Mesendoderm (in vitro differentiated cells): ENCODE measurements around the gene AJM1.

Experiments used
- DNase-seq: peaks from one replicate; pipeline ENCODE4 v3.0.0; 2013
- H2AK5ac ChIP-seq: 2 replicates; pipeline ENCODE4 v1.6.1; 2013; ENCODE audit warnings: low read length, inconsistent platforms
- H2BK120ac ChIP-seq: 2 replicates; pipeline ENCODE4 v1.6.1; 2013; ENCODE audit warnings: low read depth, mild to moderate bottlenecking, low read length, moderate library complexity, mixed read lengths
- H2BK15ac ChIP-seq: replicated peaks from 2 replicates; pipeline ENCODE4 v1.6.1; 2013; ENCODE audit warnings: low read depth, mild to moderate bottlenecking, moderate library complexity
- H2BK5ac ChIP-seq: 2 replicates; pipeline ENCODE4 v1.6.1; 2013; ENCODE audit warnings: low read length, inconsistent platforms
- H3K18ac ChIP-seq: 2 replicates; pipeline ENCODE4 v1.6.1; 2013; ENCODE audit warnings: mild to moderate bottlenecking, low read length, mixed read lengths
- H3K23ac ChIP-seq: one replicate; pipeline ENCODE4 v1.6.1; 2013; ENCODE audit warnings: low read length
- H3K27ac ChIP-seq: 2 replicates; pipeline ENCODE4 v1.5.1; 2013; ENCODE audit warnings: low read depth, mild to moderate bottlenecking, inconsistent platforms, low read length, moderate library complexity
- H3K27me3 ChIP-seq: 2 replicates; pipeline ENCODE4 v1.6.1; 2013; ENCODE audit warnings: low read length, control low read depth, mild to moderate bottlenecking, inconsistent platforms; ENCODE audit not compliant: insufficient read depth, poor library complexity
- H3K36me3 ChIP-seq: 2 replicates; pipeline ENCODE4 v1.6.1; 2013; ENCODE audit warnings: low read length, inconsistent platforms; ENCODE audit not compliant: control insufficient read depth, insufficient read depth
- H3K4ac ChIP-seq: one replicate; pipeline ENCODE4 v1.6.1; 2013; ENCODE audit warnings: low read depth, mild to moderate bottlenecking, low read length, moderate library complexity
- H3K4me1 ChIP-seq: 2 replicates; pipeline ENCODE4 v1.6.1; 2013; ENCODE audit warnings: low read depth, low read length, inconsistent platforms; ENCODE audit not compliant: control insufficient read depth
- H3K4me2 ChIP-seq: 2 replicates; pipeline ENCODE4 v1.6.1; 2013; ENCODE audit warnings: low read length
- H3K4me3 ChIP-seq: 2 replicates; pipeline ENCODE4 v1.5.1; 2013; ENCODE audit warnings: mild to moderate bottlenecking, low read length
- H3K56ac ChIP-seq: one replicate; pipeline ENCODE4 v1.6.1; 2013; ENCODE audit warnings: low read length
- H3K79me1 ChIP-seq: 2 replicates; pipeline ENCODE4 v1.6.1; 2013; ENCODE audit warnings: low read length, inconsistent platforms
- H3K79me2 ChIP-seq: 2 replicates; pipeline ENCODE4 v1.6.1; 2013; ENCODE audit warnings: mild to moderate bottlenecking, low read length; ENCODE audit not compliant: control insufficient read depth, insufficient read depth
- H3K9ac ChIP-seq: 2 replicates; pipeline ENCODE4 v1.6.1; 2013; ENCODE audit warnings: low read length, inconsistent platforms
- H4K5ac ChIP-seq: one replicate; pipeline ENCODE4 v1.6.1; 2013; ENCODE audit warnings: low read length
- H4K8ac ChIP-seq: one replicate; pipeline ENCODE4 v1.6.1; 2013; ENCODE audit warnings: low read depth, mild to moderate bottlenecking, control low read depth, low read length, moderate library complexity
- WGBS: extraction: QIAGEN DNeasy Blood & Tissue Kit; methylation state at CpG from one replicate; pipeline ENCODE4 v1.1.7; 2013; ENCODE audit warnings: low lambda C conversion rate, missing lambda C conversion rate; ENCODE audit not compliant: insufficient coverage; ENCODE audit errors: extremely low coverage; 5-methylcytosine and 5-hydroxymethylcytosine counted together

AJM1 gene

GRCh38 chr9:136849960-136850865 is 7.9 kb downstream of the AJM1 start:
- H3K27me3 ChIP-seq: no peaks in the 10 kb centered on the region
- H3K9ac ChIP-seq: peak overlapping the region; percentile 73
- no peak overlapping the region for H3K23ac ChIP-seq
- H3K4me3 ChIP-seq: peak overlapping the region; percentile 17
- no peak overlapping the region for H4K8ac ChIP-seq
- H3K36me3 ChIP-seq: no peaks in the 10 kb centered on the region
- H3K79me2 ChIP-seq: no peaks in the 10 kb centered on the region
- no CpG with 5 or more reads among the region's 43 CpGs for WGBS
- no peak overlapping the region for H3K18ac ChIP-seq
- no peaks in the 10 kb centered on the region for H3K4me1 ChIP-seq
- no peak overlapping the region for H2BK5ac ChIP-seq
- H3K79me1 ChIP-seq: no peaks in the 10 kb centered on the region
- DNase-seq: no peak
- H2AK5ac ChIP-seq: no peak overlapping the region
- peak overlapping the region; percentile 81 for H3K56ac ChIP-seq
- no peak overlapping the region for H3K27ac ChIP-seq
- no peak overlapping the region for H3K4ac ChIP-seq
- H3K4me2 ChIP-seq: peak overlapping the region; percentile 68
- no peak overlapping the region for H2BK15ac ChIP-seq
- no peak overlapping the region for H4K5ac ChIP-seq
- H2BK120ac ChIP-seq: no peak overlapping the region

GRCh38 chr9:136850866-136851775 is 8.8 kb downstream of the AJM1 start:
- H3K4me3 ChIP-seq: no peak overlapping the region
- H4K8ac ChIP-seq: no peak overlapping the region
- H3K56ac ChIP-seq: no peak overlapping the region
- no peak overlapping the region for H3K9ac ChIP-seq
- WGBS: no CpG with 5 or more reads among the region's 23 CpGs
- H3K4me2 ChIP-seq: no peak overlapping the region
- no peak overlapping the region for H4K5ac ChIP-seq
- no peak overlapping the region for H3K18ac ChIP-seq
- H3K4ac ChIP-seq: no peak overlapping the region
- no peaks in the 10 kb centered on the region for H3K27me3 ChIP-seq
- H3K27ac ChIP-seq: no peak overlapping the region
- no peaks in the 10 kb centered on the region for H3K36me3 ChIP-seq
- no peaks in the 10 kb centered on the region for H3K79me1 ChIP-seq
- H3K4me1 ChIP-seq: no peaks in the 10 kb centered on the region
- no peak overlapping the region for H2BK120ac ChIP-seq
- no peak overlapping the region for H2AK5ac ChIP-seq
- H3K79me2 ChIP-seq: no peaks in the 10 kb centered on the region
- H2BK15ac ChIP-seq: no peak overlapping the region
- no peak overlapping the region for H3K23ac ChIP-seq
- DNase-seq: no peak
- no peak overlapping the region for H2BK5ac ChIP-seq

- H3K56ac ChIP-seq: no peak within 1 kb of the TSS
- no peak within 1 kb of the TSS for H3K23ac ChIP-seq
- no peak within 1 kb of the TSS for H3K9ac ChIP-seq
- no peak within 1 kb of the TSS for H2AK5ac ChIP-seq
- no peak within 1 kb of the TSS for H4K8ac ChIP-seq
- no peak within 1 kb of the TSS for H2BK5ac ChIP-seq
- H2BK120ac ChIP-seq: no peak within 1 kb of the TSS
- no peaks in the 10 kb centered on the region for H3K4me1 ChIP-seq
- H3K27ac ChIP-seq: no peak within 1 kb of the TSS
- H3K79me1 ChIP-seq: no peaks in the 10 kb centered on the region
- no peak within 1 kb of the TSS for H4K5ac ChIP-seq
- no peak within 1 kb of the TSS for H3K4ac ChIP-seq
- H3K27me3 ChIP-seq: no peaks in the 10 kb centered on the region
- no peak within 1 kb of the TSS for H3K18ac ChIP-seq
- H3K36me3 ChIP-seq: no peaks in the 10 kb centered on the region
- H3K4me3 ChIP-seq: no peak within 1 kb of the TSS
- no CpG with 5 or more reads among the region's 23 CpGs for WGBS
- no peaks in the 10 kb centered on the region for H3K79me2 ChIP-seq
- H3K4me2 ChIP-seq: no peak within 1 kb of the TSS
- DNase-seq: no peak
- H2BK15ac ChIP-seq: no peak within 1 kb of the TSS
Measured at GRCh38 chr9:136851941-136852663, 9.8 kb downstream of the AJM1 start, which contains the start of gene MAMDC4. MAMDC4 (plus strand) TSS chr9:136852346; CDS start chr9:136852417, 71 bp downstream.

GRCh38 chr9:136852664-136853595 is 10.7 kb downstream of the AJM1 start:
- no peaks in the 10 kb centered on the region for H3K79me1 ChIP-seq
- no peak overlapping the region for H3K4me3 ChIP-seq
- no peak for DNase-seq
- no peak overlapping the region for H3K18ac ChIP-seq
- no peaks in the 10 kb centered on the region for H3K4me1 ChIP-seq
- H4K5ac ChIP-seq: no peak overlapping the region
- no peak overlapping the region for H2BK120ac ChIP-seq
- no peak overlapping the region for H2BK15ac ChIP-seq
- WGBS: no CpG with 5 or more reads among the region's 29 CpGs
- H2AK5ac ChIP-seq: no peak overlapping the region
- no peak overlapping the region for H3K27ac ChIP-seq
- H3K79me2 ChIP-seq: no peaks in the 10 kb centered on the region
- no peak overlapping the region for H2BK5ac ChIP-seq
- H3K9ac ChIP-seq: no peak overlapping the region
- H3K4ac ChIP-seq: no peak overlapping the region
- no peaks in the 10 kb centered on the region for H3K27me3 ChIP-seq
- H3K23ac ChIP-seq: no peak overlapping the region
- no peak overlapping the region for H3K4me2 ChIP-seq
- H3K36me3 ChIP-seq: no peaks in the 10 kb centered on the region
- H4K8ac ChIP-seq: no peak overlapping the region
- H3K56ac ChIP-seq: no peak overlapping the region

GRCh38 chr9:136853596-136854112 is 11.4 kb downstream of the AJM1 start:
- Histone ChIP-seq H3K56ac (no peak overlapping the region), H3K27me3 (no peaks in the 10 kb centered on the region), H3K36me3 (no peaks in the 10 kb centered on the region), H3K4me1 (no peaks in the 10 kb centered on the region), H3K9ac (no peak overlapping the region), H4K8ac (no peak overlapping the region), H3K4me2 (no peak overlapping the region), H2BK5ac (no peak overlapping the region), H3K79me2 (no peaks in the 10 kb centered on the region), H2BK120ac (no peak overlapping the region), H2BK15ac (no peak overlapping the region), H3K27ac (no peak overlapping the region), H3K23ac (no peak overlapping the region), H4K5ac (no peak overlapping the region), H3K4ac (no peak overlapping the region), H3K18ac (no peak overlapping the region), H3K79me1 (no peaks in the 10 kb centered on the region), H3K4me3 (no peak overlapping the region), H2AK5ac (no peak overlapping the region)
- no peak for DNase-seq
- no CpG with 5 or more reads among the region's 18 CpGs for WGBS
